Upper lobe of left lung (tissue), 6 donors: Measurements from ENCODE around the gene ZBED4. TPM values are rescaled to one million over a fixed set of nuclear protein-coding genes. Genes with fewer than 3 reads are reported as not detected.

Source experiments
- ATAC-seq, 2 donors: fragments of 200-7000 bp; cut with Tn5 transposase; one replicate each; pipeline ENCODE4 v1.9.1; 2022; ENCODE audit warnings: mild to moderate bottlenecking in 2 of 2, moderate library complexity in 2 of 2; ENCODE audit not compliant: low FRiP score in 2 of 2
- DNase-seq, 2 donors: peaks; one replicate each; pipeline ENCODE4 v3.0.0-alpha.2; 2019 to 2020
- H3K27ac ChIP-seq, 4 donors: fragments of 200-600 bp; sonication (generic); one replicate each; pipeline ENCODE4 v1.5.1; 2016 to 2019
- H3K27me3 ChIP-seq, 4 donors: fragments of 200-600 bp; sonication (generic); one replicate each; pipeline ENCODE4 v1.5.1; 2017 to 2019
- H3K36me3 ChIP-seq, 4 donors: fragments of 200-600 bp; sonication (generic); one replicate each; pipeline ENCODE4 v1.5.1; 2016 to 2019
- H3K4me1 ChIP-seq, 4 donors: fragments of 200-600 bp; sonication (generic); one replicate each; pipeline ENCODE4 v1.5.1; 2018 to 2019
- H3K4me3 ChIP-seq, 4 donors: fragments of 200-600 bp; sonication (generic); one replicate each; pipeline ENCODE4 v1.5.1; 2017 to 2019; ENCODE audit warnings: mild to moderate bottlenecking in 2 of 4, moderate library complexity in 1 of 4
- H3K9me3 ChIP-seq, 4 donors: fragments of 200-600 bp; sonication (generic); one replicate each; pipeline ENCODE4 v1.5.1; 2018 to 2019
- CTCF ChIP-seq, 6 experiments: fragments of 450-650 bp in 4 of 6; fragments of 200-600 bp in 2 of 6; sonication (generic) in 2 of 6; IDR thresholded peaks; one replicate each; pipeline ENCODE4 v1.5.1; 2016 to 2019; ENCODE audit warnings: antibody characterized with exemption in 6 of 6
- EP300 ChIP-seq, 4 donors: sonication (generic); formaldehyde crosslinking; IDR thresholded peaks; one replicate each; pipeline ENCODE4 v1.5.1; 2017; ENCODE audit warnings: antibody characterized with exemption in 4 of 4, control low read depth in 2 of 4
- POLR2A ChIP-seq, 4 donors: fragments of 450-650 bp; IDR thresholded peaks; one replicate each; pipeline ENCODE4 v1.5.1; 2016 to 2017; ENCODE audit warnings: antibody characterized with exemption in 4 of 4, mild to moderate bottlenecking in 2 of 4
- POLR2AphosphoS5 ChIP-seq, 2 donors: sonication (generic); formaldehyde crosslinking; IDR thresholded peaks; one replicate each; pipeline ENCODE4 v1.5.1; 2017; ENCODE audit warnings: antibody characterized with exemption in 2 of 2
- WGBS, 2 donors: methylation state at CpG; one replicate each; pipeline ENCODE4 v1.1.5; 2017 to 2018; 5-methylcytosine and 5-hydroxymethylcytosine counted together
- total RNA-seq, 6 donors: library from RNA; depleted of rRNA in 4 of 6; stranded (reverse); fragments of >200 nt in 4 of 6; gene quantifications; one replicate each; pipeline versions ENCODE4 v1.1.0 to v1.2.1, GENCODE V29; 2016 to 2021
- donor health status: DM: no; HTN: no; CAD: no; lungs with moderate emphysema.
- donor health status: DM: no; HTN: yes; CAD: no; lungs with severe emphysema.

ZBED4 gene
- total RNA-seq, 6 donors from 2014 or later: 10.8 to 19.9 (median 15.5) TPM

GRCh38 chr22:49911881-49912625 is 58.4 kb downstream of the ZBED4 start:
- TF ChIP-seq CTCF (IDR thresholded peaks at IDR 0.05) (no peak), POLR2AphosphoS5 (IDR thresholded peaks at IDR 0.05) (no peak)
- Histone ChIP-seq H3K36me3 (peaks cover 0 to 60% (median 40%) of the 10 kb centered on the region in 4 donors), H3K4me3 (no peak overlapping the region), H3K9me3 (no peaks in the 10 kb centered on the region), H3K4me1 (peaks cover 4 to 9% (median 5%) of the 10 kb centered on the region in 4 donors), H3K27ac (no peak overlapping the region), H3K27me3 (no peaks in the 10 kb centered on the region)
- DNase-seq (peak in 1 of 2 donors; percentile 51), ATAC-seq (no peak)
- WGBS, 2 donors: 92 to 96% methylated on average over 27 to 30 of the region's 30 CpGs

DNA sequence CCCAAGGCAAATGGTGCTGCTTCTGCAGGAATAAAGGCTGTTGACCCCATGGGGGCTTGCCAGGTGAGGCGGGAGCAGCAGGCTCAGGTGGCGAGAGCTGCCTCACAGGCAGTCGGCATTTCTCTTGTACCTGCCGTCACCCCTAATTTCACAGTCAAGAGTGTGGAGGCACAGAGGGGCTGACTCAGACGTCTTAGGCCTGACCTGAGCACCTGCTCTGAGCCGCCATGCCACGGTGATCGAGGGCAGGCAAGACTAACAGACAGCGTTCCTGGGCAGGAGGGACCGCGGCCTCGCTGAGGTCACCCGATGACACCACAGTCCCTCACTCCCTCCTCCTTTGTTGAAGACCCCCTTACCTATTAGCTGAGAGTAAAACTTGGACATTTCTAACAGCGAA is 59.4 kb downstream of the ZBED4 start:
- DNase-seq (peak in 1 of 2 donors; percentile 54), ATAC-seq (no peak)
- no peak overlapping the region for H3K27ac ChIP-seq
- peaks cover 0 to 50% (median 31%) of the 10 kb centered on the region in 4 donors for H3K36me3 ChIP-seq
- peaks cover 8 to 17% (median 10%) of the 10 kb centered on the region in 4 donors for H3K4me1 ChIP-seq
- H3K4me3 ChIP-seq: no peak overlapping the region
- no peak for TF ChIP-seq POLR2A (IDR thresholded peaks at IDR 0.05)
- TF ChIP-seq EP300 (IDR thresholded peaks at IDR 0.05): no peak
- TF ChIP-seq CTCF (IDR thresholded peaks at IDR 0.05): no peak
- no peak for TF ChIP-seq POLR2AphosphoS5 (IDR thresholded peaks at IDR 0.05)
- no peaks in the 10 kb centered on the region for H3K9me3 ChIP-seq
- whole genome bisulfite sequencing, 2 donors: 93 to 97% methylated on average over 10 to 14 of the region's 14 CpGs
- no peaks in the 10 kb centered on the region for H3K27me3 ChIP-seq

- DNase-seq (no peak), ATAC-seq (no peak)
- WGBS, 2 donors: 96 to 98% methylated on average over 12 to 14 of the region's 14 CpGs
- Histone ChIP-seq H3K27ac (no peak overlapping the region), H3K4me1 (peaks cover 8 to 17% (median 10%) of the 10 kb centered on the region in 4 donors), H3K36me3 (peaks cover 0 to 48% (median 29%) of the 10 kb centered on the region in 4 donors), H3K27me3 (no peaks in the 10 kb centered on the region), H3K9me3 (no peaks in the 10 kb centered on the region), H3K4me3 (no peak overlapping the region)
- no peak for TF ChIP-seq CTCF (IDR thresholded peaks at IDR 0.05)
- no peak for TF ChIP-seq EP300 (IDR thresholded peaks at IDR 0.05)
- no peak for TF ChIP-seq POLR2A (IDR thresholded peaks at IDR 0.05)
- TF ChIP-seq POLR2AphosphoS5 (IDR thresholded peaks at IDR 0.05): no peak
Measured at GRCh38 chr22:49913446-49913845, 59.8 kb downstream of the ZBED4 start.

GRCh38 chr22:49914256-49914655 is 60.6 kb downstream of the ZBED4 start:
- ATAC-seq: no peak
- H3K27ac ChIP-seq: no peak overlapping the region
- no peak overlapping the region for H3K4me3 ChIP-seq
- H3K4me1 ChIP-seq: peaks cover 13 to 23% (median 15%) of the 10 kb centered on the region in 4 donors
- 89 to 94% methylated on average over 11 to 12 of the region's 12 CpGs for WGBS, 2 donors
- DNase-seq: peak in 1 of 2 donors; percentile 54
- H3K36me3 ChIP-seq: peaks cover 0 to 40% (median 25%) of the 10 kb centered on the region in 4 donors
- TF ChIP-seq POLR2AphosphoS5 (IDR thresholded peaks at IDR 0.05) (no peak), EP300 (IDR thresholded peaks at IDR 0.05) (no peak), CTCF (IDR thresholded peaks at IDR 0.05) (no peak), POLR2A (IDR thresholded peaks at IDR 0.05) (no peak)
- H3K9me3 ChIP-seq: no peaks in the 10 kb centered on the region
- no peaks in the 10 kb centered on the region for H3K27me3 ChIP-seq

DNA sequence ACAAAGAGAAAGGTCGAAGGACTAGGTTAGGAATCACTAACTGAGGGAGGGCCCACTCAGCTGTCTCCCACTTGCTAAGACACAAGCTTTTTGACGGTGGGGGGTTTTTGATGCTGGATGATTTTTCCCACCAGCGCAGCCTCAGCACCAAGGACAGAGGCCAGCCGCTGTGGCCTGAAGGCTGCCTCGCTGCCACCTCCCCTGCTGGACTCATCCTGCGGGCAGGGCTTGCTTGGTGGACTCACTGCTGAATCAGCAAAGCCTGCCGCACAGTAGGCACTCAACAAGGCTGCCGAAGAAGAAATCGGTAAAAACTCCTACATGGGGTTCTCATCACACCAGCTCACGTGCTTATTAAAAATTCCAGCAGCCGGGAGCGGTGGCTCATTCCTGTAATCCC is 62.0 kb downstream of the ZBED4 start:
- Histone ChIP-seq H3K27ac (no peak overlapping the region), H3K36me3 (peaks cover 0 to 32% (median 22%) of the 10 kb centered on the region in 4 donors), H3K4me1 (peaks cover 17 to 32% (median 19%) of the 10 kb centered on the region in 4 donors), H3K27me3 (no peaks in the 10 kb centered on the region), H3K9me3 (no peaks in the 10 kb centered on the region), H3K4me3 (no peak overlapping the region)
- WGBS, 2 donors: 92 to 97% methylated on average over 12 of the region's 12 CpGs
- TF ChIP-seq CTCF (IDR thresholded peaks at IDR 0.05) (no peak), POLR2A (IDR thresholded peaks at IDR 0.05) (no peak), POLR2AphosphoS5 (IDR thresholded peaks at IDR 0.05) (no peak), EP300 (IDR thresholded peaks at IDR 0.05) (no peak)
- ATAC-seq (no peak), DNase-seq (no peak)
